Measurements from ENCODE around the gene THADA.

DNA sequence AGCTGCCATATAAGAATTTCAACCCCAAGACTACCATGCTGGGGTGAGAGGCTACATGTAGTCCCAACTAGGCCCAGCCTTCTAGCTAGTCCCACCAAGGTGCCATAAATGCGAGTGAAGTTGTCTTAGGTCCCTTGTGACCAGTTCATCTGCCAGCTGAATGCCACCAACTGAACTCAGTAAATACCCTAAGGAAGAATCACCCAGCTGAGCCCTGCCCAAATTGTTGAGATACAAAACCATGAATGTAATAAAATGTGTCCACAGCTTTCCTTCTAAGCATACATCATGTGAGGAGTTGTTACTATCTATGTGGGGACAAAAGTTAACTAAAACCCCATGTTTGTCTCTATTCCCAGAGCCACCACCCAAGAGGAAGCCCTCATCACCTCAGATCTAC, 70.3 kb downstream of the THADA start:
- TF ChIP-seq, protein P1, sequence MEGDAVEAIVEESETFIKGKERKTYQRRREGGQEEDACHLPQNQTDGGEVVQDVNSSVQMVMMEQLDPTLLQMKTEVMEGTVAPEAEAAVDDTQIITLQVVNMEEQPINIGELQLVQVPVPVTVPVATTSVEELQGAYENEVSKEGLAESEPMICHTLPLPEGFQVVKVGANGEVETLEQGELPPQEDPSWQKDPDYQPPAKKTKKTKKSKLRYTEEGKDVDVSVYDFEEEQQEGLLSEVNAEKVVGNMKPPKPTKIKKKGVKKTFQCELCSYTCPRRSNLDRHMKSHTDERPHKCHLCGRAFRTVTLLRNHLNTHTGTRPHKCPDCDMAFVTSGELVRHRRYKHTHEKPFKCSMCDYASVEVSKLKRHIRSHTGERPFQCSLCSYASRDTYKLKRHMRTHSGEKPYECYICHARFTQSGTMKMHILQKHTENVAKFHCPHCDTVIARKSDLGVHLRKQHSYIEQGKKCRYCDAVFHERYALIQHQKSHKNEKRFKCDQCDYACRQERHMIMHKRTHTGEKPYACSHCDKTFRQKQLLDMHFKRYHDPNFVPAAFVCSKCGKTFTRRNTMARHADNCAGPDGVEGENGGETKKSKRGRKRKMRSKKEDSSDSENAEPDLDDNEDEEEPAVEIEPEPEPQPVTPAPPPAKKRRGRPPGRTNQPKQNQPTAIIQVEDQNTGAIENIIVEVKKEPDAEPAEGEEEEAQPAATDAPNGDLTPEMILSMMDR (optimal IDR thresholded peaks at IDR 0.05 in 1 of 3, IDR thresholded peaks at IDR 0.05 in 1 of 3, conservative IDR thresholded peaks at IDR 0.05 in 1 of 3; ENCODE audit: extremely low read depth in 1 of 3, insufficient read depth in 2 of 3, low read length in 3 of 3) = no peak
- no peak for TF ChIP-seq EZH2 (IDR thresholded peaks at IDR 0.05; ENCODE audit: low read length)

All from keratinocyte (primary cell).